Measurements from ENCODE around the gene CEP350.

DNA sequence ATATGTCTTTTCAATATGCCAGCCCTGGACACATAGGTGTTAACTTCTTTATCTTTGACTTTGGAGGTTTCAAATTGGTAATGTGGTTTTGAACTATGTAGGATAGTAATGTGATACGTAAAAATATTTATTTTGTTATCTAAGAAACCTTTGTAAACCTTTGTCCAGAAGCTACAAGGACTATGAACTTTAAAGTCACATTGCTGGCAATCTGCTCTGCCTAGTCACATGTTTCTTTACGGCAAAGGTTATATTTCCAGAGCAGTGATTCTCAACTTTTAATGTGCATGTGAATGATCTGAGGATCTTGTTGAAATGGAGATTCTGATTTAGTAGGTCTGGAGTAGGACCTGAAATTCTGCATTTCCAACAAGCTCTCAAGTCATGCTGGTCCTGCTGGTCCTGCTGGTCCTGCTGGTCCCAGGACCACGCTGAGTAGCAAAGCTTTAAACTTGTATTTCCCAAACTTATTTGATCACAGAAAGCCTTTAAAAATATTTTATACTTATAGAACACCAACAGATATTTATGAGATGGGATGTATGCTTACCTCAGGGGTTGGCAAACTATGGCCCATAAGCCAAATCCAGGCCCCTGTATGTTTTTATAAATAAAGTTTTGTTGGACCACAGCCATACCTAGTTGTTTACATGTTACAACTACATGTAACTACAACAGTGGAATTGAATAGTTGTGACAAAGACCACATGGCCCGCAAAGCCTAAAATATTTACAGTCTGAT is 142.1 kb downstream of the CEP350 start:
- TF ChIP-seq TCF7L2 (IDR thresholded peaks at IDR 0.05; ENCODE audit: borderline replicate concordance, extremely low read depth, insufficient read depth, insufficient read length) (no peak), REST (IDR thresholded peaks at IDR 0.05; ENCODE audit: low read depth) (no peak), EZH2phosphoT487 (IDR thresholded peaks at IDR 0.05; ENCODE audit: borderline replicate concordance) (no peak), YY1 (IDR thresholded peaks at IDR 0.05; ENCODE audit: extremely low read depth, insufficient replicate concordance, low read depth, low read length) (no peak), SRF (IDR thresholded peaks at IDR 0.05; ENCODE audit: low read depth) (no peak)
- TF ChIP-seq, protein P1, sequence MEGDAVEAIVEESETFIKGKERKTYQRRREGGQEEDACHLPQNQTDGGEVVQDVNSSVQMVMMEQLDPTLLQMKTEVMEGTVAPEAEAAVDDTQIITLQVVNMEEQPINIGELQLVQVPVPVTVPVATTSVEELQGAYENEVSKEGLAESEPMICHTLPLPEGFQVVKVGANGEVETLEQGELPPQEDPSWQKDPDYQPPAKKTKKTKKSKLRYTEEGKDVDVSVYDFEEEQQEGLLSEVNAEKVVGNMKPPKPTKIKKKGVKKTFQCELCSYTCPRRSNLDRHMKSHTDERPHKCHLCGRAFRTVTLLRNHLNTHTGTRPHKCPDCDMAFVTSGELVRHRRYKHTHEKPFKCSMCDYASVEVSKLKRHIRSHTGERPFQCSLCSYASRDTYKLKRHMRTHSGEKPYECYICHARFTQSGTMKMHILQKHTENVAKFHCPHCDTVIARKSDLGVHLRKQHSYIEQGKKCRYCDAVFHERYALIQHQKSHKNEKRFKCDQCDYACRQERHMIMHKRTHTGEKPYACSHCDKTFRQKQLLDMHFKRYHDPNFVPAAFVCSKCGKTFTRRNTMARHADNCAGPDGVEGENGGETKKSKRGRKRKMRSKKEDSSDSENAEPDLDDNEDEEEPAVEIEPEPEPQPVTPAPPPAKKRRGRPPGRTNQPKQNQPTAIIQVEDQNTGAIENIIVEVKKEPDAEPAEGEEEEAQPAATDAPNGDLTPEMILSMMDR (IDR thresholded peaks at IDR 0.05 in 2 of 3, conservative IDR thresholded peaks at IDR 0.05 in 1 of 3; ENCODE audit: borderline replicate concordance in 1 of 3, insufficient read depth in 1 of 3, low read depth in 2 of 3, low read length in 2 of 3): no peak

Measured in HCT116 (cell line).